GM19023 (cell line): ENCODE data around the gene KRT16.
"Not testable (repeated sequence)": the region's sequence is repeated elsewhere in the genome, so short reads cannot be mapped to it uniquely, and the experiment has no call there.

Experiments used
- ATAC-seq: cut with Tn5 transposase; IDR thresholded peaks from one replicate; pipeline ENCODE4 v1.9.1; 2021; ENCODE audit warnings: mild to moderate bottlenecking, moderate library complexity; ENCODE audit not compliant: unreplicated experiment

KRT16 gene

GRCh38 chr17:41612376-41613160 is at the start of gene KRT16:
TSS of gene KRT16 (minus strand) at chr17:41612767. CDS start at chr17:41612688, 79 bp downstream.
- ATAC-seq: not testable (repeated sequence)

- no peak for ATAC-seq
These were observed 47.7 kb upstream of the KRT16 start for GRCh38 chr17:41660221-41660711.

DNA sequence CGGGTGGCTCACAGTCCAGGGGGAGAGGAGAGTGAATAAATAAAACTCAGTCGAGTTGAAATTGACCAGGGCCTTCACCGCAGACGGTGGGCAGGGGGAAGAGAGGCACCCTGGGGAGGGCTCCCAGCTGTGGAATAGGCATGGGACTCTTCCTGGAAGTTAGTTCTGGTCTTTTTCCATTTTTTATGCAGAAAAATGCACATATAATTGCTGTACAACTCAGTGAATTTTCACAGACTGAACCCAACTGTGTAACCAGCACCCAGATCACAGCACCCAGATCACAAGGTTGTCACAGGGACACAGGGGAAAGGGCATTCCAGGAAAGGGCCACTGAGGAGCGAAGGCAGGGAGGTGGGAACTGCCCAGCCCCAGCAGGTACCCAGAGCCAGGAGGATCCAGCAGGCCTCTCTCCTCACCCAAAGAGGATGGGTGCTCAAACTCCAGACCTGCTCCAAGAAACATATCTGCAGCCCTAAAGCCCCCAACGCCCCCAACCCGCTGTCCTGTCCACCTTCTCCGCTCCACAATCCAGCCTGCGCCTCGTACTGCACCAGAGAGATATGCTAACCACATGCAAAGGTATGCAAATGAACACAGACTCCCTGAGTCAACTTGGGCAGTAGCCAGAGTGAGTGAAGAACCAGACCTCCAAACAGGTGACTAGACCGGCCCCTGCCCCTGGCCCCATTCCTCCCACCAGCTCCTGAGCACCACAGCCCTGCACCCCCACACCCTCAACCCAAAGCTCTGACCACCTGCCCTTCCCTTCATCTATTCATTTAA is 47.1 kb upstream of the KRT16 start:
- ATAC-seq: no peak

- ATAC-seq: no peak
These were observed 46.3 kb upstream of the KRT16 start for GRCh38 chr17:41658846-41659245.

- no peak for ATAC-seq
These were observed 45.4 kb upstream of the KRT16 start for GRCh38 chr17:41657936-41658335.

- no peak for ATAC-seq
These were observed 44.7 kb upstream of the KRT16 start for GRCh38 chr17:41657176-41657754.

DNA sequence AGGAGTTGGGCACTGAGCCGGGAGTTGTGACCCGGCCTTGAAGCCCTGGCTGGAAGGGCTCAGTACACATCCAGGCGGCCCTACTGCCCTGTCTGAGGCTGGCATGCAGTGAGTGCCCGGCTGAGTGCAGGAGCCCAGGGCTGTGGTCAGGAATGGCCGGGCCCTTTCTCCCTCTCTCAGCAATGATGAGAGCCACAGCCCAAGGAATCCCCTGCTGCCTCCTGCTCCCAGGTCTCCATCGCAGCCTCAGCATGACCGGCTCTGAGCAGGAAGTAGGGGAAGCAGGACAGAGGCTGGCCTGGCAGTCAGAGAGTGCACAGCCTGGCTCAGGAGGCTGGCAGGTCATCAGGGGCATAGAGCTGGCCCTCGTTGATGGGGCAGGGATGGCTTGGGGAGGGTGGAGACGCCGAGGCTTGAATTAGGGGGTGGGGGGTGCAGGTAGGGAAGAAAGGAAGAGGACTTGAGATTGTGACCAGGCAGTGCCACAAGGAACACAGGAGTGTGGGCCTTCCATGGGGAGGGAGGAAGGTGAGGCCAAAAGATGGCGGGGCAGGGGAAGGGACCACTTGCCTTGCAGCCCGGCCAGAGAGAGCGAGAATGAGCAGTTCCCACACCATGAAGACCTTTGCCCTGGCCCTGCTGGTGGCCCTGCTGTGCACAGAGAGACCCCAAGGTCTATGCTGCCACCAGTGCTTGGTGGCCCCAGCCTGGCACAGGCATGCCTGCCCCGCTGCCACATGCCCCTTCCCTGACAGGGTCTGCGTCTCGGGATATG is 43.9 kb upstream of the KRT16 start:
- no peak for ATAC-seq

- ATAC-seq: no peak
These were observed 43.1 kb upstream of the KRT16 start for GRCh38 chr17:41655611-41656111.

- no peak for ATAC-seq
These were observed 42.4 kb upstream of the KRT16 start for GRCh38 chr17:41654678-41655607.

- ATAC-seq: no peak
These were observed 41.5 kb upstream of the KRT16 start for GRCh38 chr17:41653892-41654677.

DNA sequence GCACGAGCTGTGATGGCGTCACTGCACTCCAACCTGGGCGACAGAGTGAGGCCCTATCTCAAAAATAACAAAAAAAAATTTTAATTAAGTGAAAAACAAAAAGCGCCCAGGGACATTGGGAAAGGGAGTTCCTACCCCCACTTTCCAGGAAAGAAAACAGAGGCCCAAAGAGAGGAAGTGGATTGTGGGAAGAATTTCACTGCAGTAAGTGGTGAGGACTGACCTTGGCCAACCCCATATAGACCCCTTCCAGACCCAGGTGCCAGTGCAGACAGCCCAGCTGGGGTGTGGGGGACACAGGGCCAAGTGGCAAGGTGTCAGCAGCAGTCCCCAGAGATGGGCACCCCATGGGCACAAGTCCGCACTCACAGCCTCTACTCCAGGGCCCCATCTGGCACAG is 40.9 kb upstream of the KRT16 start:
- no peak for ATAC-seq

DNA sequence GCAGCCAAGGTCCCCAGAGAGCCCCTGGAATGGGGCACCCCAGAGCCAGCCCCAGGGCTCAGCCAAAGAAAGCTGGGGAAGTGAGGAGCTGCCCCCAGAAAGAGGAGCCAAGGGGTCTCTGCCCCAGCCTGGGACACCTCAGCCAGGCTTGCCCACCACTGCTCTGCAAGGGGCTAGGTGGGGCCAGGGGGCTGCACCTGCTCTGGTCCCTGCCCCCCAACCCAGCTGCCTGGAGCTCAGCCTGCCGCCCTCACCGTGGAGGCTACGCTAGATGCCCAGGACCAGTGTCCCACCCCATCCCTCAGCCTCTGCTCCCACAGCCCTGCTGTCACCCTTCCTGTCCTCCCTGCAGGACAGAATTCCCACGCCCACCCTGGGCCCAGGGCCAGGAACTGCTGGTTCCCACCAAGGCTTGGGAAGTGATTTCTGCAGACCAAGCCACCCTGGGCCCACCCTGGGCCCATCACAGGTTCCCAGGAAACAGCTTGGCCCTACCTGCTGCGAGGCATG is 39.9 kb upstream of the KRT16 start:
- ATAC-seq: no peak

DNA sequence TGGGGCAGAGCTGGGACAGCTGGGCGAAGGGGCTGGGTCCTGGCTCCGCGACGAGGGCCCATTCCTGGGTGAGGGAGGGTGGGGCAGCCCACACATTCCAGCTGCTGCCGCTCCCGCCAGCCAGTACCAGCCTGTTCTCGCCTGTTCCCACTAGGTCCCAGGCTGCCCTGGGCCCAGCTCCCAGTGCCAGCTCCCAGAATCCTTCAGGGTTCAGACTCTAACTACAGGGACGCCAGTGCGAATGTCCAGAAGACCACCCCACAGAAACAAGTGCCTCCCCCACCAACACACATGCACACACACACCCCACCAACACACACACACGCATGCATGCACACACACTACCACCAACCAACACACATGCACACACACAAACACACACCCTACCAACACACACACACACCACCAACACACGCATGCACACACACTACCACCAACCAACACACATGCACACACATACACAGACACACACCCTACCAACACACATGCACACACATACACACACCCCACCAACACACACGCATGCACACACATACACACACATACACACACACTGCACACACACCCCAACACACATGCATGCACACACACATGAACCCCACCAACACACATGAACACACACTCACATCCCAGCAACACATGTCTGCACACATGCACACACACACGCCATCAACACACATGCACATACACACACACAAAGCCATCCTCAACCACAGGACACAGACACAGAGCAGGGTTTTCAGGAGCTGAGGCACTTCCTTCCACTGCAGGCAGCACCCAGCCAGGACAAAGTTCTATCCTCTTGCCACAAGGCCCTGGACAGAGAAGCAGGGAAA is 39.3 kb upstream of the KRT16 start:
- no peak for ATAC-seq

DNA sequence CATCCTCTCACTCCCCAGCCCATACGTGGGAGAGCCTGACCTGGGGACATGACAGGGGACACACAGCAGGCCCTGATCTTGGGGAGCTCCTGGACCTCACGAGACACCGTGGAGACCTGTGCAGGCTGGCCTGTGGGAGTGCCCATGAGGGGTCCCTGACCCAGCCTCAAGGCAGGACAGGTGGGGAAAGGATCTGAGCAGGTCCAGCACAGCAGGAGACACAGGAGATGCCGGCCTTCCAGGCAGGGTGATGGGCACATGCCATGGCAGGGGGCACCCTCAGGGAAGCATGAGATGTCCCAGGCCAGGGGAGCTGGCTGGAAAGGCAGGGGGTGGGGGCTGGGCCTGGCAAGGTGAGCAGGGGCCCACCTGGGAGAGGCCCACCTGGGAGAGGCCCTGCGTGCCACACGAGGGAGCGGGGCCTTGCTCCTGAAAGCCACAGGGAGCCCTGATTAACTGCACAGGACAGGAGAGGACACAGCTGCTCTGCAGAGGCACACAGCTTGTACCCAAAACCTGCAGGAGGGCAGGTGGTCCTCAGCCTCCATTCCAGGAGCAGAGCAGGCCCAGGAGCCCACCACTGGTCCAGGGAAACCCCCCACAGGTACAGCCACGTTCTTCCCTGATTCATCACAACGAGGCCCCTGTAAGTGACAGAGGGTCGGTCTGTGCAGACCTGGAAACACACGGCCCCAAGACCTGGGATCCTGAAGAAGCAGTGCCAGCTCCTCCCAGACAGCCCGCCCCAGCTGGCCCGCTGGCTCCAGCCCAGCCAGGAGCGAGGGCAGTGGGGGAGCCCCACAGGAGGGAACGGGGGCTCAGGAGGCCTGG is 38.4 kb upstream of the KRT16 start:
- ATAC-seq: no peak

GRCh38 chr17:41649923-41650519 is 37.5 kb upstream of the KRT16 start:
- ATAC-seq: no peak

DNA sequence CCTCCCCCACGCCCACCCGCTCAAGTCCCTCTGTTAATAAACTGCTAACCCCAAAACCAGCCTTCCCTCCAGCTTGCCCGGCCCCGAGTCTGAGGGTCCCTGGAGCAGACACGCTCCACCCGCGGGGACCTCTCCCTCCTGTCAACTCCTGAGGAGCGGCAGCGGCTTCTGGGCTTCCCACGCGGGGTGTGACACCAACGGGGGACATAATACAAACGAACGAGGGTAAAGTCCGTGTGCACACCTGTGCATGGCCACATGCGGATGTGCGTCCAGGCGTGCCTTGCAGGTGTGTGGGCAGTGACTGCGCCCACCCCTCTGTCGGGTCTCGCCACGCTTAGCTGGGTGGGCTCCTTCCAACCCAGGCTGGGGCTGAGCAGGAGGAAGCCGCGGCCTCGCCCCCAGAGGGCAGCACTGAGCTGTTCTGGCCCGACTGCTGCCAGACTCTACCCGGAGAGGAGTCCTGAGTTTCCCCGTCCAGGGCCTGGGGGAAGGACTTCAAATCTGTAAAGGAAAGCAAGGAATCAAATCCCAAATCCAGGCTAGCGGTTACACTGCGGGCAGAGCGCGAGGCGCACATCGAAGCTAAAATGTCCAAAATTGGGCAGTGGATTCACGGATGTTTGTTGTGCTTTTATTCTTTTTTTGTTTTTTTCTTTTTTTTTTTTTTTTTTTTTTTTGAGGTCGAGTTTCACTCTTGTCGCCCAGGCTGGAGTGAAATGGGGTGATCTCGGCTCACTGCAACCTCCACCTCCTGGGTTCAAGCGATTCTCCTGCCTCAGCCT is 36.0 kb upstream of the KRT16 start:
- ATAC-seq: peak; percentile 68
